LNCaP clone FGC (cell line): ENCODE measurements around the gene C15orf62.

Experiments used
- DNase-seq: peaks from one replicate; pipeline ENCODE4 v3.0.0-alpha.2; 2011; ENCODE audit warnings: low read depth
- H3K4me3 ChIP-seq: 2 replicates; pipeline ENCODE4 v1.5.1; 2011; ENCODE audit warnings: mild to moderate bottlenecking, low read depth, low read length, control low read depth
- CTCF ChIP-seq: IDR thresholded peaks from 2 replicates; pipeline ENCODE4 v1.5.1; 2012; ENCODE audit warnings: mild to moderate bottlenecking; ENCODE audit not compliant: control insufficient read depth, insufficient read depth; ENCODE audit errors: extremely low read depth

Gene C15orf62

GRCh38 chr15:40789119-40789518 lies 19.3 kb downstream of the C15orf62 start:
- no peak for TF ChIP-seq CTCF
- no peak overlapping the region for H3K4me3 ChIP-seq
- DNase-seq = no peak

DNA sequence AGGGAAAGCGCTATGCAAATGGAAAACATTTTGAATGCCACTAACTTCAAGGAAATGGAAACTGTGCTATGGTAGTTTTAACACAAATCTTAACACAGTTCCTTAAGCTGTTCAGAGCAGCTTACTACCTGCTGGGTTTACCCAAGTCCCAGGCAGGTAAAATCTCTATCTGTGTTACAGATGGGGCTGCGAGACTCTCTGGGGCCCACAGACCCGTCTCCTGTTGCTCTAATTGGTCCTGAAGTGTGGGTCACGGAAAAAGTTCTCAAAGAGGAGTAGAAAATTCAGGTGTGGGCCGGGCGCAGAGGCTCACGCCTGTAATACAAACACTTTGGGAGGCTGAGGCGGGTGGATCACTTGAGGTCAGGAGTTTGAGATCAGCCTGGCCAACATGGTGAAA lies 20.2 kb downstream of the C15orf62 start:
- no peak overlapping the region for H3K4me3 ChIP-seq
- TF ChIP-seq CTCF = no peak
- DNase-seq = no peak

- no peak for TF ChIP-seq CTCF
- no peak overlapping the region for H3K4me3 ChIP-seq
- no peak for DNase-seq
Measured at GRCh38 chr15:40790718-40791117, 20.9 kb downstream of the C15orf62 start.

DNA sequence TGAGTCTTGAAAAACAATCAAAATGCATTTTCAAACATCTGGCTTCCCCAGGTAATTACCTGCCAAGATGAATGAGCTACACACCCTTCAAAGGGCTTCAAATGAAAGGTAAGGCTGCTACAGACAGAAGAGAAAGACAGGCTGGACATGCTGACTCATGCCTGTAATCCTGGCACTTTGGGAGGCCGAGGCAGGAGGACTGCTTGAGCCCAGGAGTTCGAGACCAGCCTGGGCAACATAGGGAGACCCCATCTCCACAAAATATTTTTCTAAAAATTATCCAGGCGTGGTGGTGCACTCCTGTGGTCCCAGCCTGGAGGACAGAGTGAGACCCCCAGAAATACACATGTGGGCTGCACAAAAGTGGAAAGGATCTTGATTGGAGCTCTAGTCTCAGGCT lies 22.6 kb downstream of the C15orf62 start:
- TF ChIP-seq CTCF = no peak

DNA sequence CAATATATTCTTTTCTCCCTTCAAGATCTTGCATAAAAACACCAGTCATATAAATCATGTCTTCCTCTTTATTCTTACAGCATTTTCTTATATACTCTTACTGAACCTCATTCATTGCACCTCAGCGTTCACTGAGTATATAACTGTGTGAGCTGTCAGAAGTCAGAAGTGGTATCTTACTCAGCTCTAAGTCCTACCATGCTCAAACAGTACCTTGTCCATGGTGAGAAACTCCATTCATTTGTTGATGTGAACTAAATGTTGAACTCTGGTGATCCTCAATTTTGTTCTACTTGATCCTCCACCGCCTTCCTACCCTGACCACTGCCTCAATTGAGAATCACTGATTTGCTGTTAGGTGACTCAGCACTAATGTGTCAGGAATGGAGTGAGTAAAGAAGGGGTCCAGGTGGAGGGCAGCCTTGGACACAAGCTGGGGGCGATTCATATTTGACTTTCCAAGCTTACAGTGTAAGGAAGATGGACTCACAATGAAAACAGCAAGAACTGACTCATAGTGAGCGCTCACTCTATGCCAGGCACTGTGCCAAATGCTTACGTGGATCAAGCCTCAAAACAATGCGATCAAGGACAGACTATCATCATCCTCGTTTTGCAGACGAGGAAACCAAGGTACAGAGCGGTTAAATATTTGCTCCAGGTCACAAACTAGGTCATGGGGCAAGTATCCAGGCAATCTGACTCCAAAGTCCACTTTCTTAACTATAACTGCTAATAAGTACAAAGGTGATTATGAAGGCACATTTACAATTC lies 23.6 kb downstream of the C15orf62 start:
- DNase-seq = no peak
- H3K4me3 ChIP-seq = no peak overlapping the region
- no peak for TF ChIP-seq CTCF

More for the DNA sequence above, 22.6 kb downstream of the C15orf62 start:
- H3K4me3 ChIP-seq = no peak overlapping the region
- no peak for DNase-seq

- no peak for TF ChIP-seq CTCF
- no peak overlapping the region for H3K4me3 ChIP-seq
- DNase-seq = peak; percentile 14
Measured at GRCh38 chr15:40796041-40796440, 26.3 kb downstream of the C15orf62 start.

DNA sequence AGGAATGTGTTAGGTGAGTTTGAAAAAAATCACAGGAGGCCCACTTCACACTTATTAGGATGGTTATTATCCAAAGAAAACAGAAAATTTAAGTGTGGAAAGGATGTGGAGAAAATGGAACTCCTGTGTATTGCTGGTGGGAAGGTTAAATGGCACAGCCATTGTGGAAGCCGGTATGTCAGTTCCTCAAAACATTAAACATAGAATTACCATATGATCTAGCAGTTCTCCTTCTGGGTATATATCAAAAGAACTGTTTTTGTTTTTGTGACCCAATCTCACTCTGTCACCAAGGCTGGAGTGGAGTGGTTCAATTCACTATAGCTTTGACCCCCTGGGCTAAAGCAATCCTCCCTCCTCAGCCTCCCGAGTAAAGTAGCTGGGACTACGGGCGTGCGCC lies 26.7 kb downstream of the C15orf62 start:
- no peak for TF ChIP-seq CTCF
- no peak overlapping the region for H3K4me3 ChIP-seq
- no peak for DNase-seq
